HepG2 (cell line): ENCODE data around the gene CELSR2. TPM values are rescaled to one million over a fixed set of nuclear protein-coding genes. Genes with fewer than 3 reads are reported as not detected.
A peak's percentile ranks its signal among the peaks of the same experiment; 100 is the strongest.

Source experiments
- ARID3A ChIP-seq: IDR thresholded peaks from 2 replicates; pipeline ENCODE4 v1.6.1; 2012; ENCODE audit warnings: low read depth, low read length, improper control_type of control experiment
- CBX5 ChIP-seq: sonication (generic); formaldehyde crosslinking; IDR thresholded peaks from 2 replicates; pipeline ENCODE4 v1.4.0; 2020; ENCODE audit warnings: missing genetic modification reagents, borderline replicate concordance
- ELF1 ChIP-seq: sonication (generic); formaldehyde crosslinking; IDR thresholded peaks from 2 replicates; pipeline ENCODE4 v1.4.0; 2020; ENCODE audit warnings: missing genetic modification reagents
- FOSL1 ChIP-seq: sonication (generic); formaldehyde crosslinking; IDR thresholded peaks from 2 replicates; pipeline ENCODE4 v1.9.0; 2021; ENCODE audit warnings: missing genetic modification reagents, borderline replicate concordance
- HNF1B ChIP-seq: sonication (generic); formaldehyde crosslinking; IDR thresholded peaks from 2 replicates; pipeline ENCODE4 v1.5.1; 2020; ENCODE audit warnings: mild to moderate bottlenecking, moderate library complexity, missing genetic modification reagents
- HNRNPK ChIP-seq: fragments of 200-400 bp; formaldehyde crosslinking; IDR thresholded peaks from 2 replicates; pipeline ENCODE4 v1.6.1; 2018; ENCODE audit warnings: low read length, low read depth, moderate library complexity, mild to moderate bottlenecking; ENCODE audit not compliant: poor library complexity, severe bottlenecking
- IRX3 ChIP-seq: sonication (generic); formaldehyde crosslinking; IDR thresholded peaks from 2 replicates; pipeline ENCODE4 v1.8.1; 2023; ENCODE audit warnings: mild to moderate bottlenecking, low read depth, missing genetic modification reagents, borderline replicate concordance
- JUND ChIP-seq: sonication (generic); formaldehyde crosslinking; IDR thresholded peaks from 2 replicates; pipeline ENCODE4 v1.8.0; 2022; ENCODE audit warnings: mild to moderate bottlenecking, missing genetic modification reagents
- MIER2 ChIP-seq: IDR thresholded peaks from 2 replicates; pipeline ENCODE4 v1.6.1; 2016; ENCODE audit warnings: missing biosample characterization, missing genetic modification reagents
- MLLT10 ChIP-seq: sonication (generic); formaldehyde crosslinking; IDR thresholded peaks from 2 replicates; pipeline ENCODE4 v1.4.0; 2020; ENCODE audit warnings: missing genetic modification reagents
- MYC ChIP-seq: sonication (generic); formaldehyde crosslinking; IDR thresholded peaks from 2 replicates; pipeline ENCODE4 v1.9.0; 2021; ENCODE audit warnings: missing genetic modification reagents, borderline replicate concordance
- NBN ChIP-seq: fragments of 450-650 bp; conservative IDR thresholded peaks from 2 replicates; pipeline ENCODE4 v1.6.1; 2017
- STAT5B ChIP-seq: sonication (generic); formaldehyde crosslinking; IDR thresholded peaks from 2 replicates; pipeline ENCODE4 v1.4.0; 2020; ENCODE audit warnings: missing genetic modification reagents
- TBX3 ChIP-seq: fragments of 450-650 bp; IDR thresholded peaks from 2 replicates; pipeline ENCODE4 v1.6.1; 2017; ENCODE audit warnings: antibody characterized with exemption, mild to moderate bottlenecking, inconsistent platforms, borderline replicate concordance
- WIZ ChIP-seq: sonication (generic); formaldehyde crosslinking; IDR thresholded peaks from 2 replicates; pipeline ENCODE4 v1.5.1; 2020; ENCODE audit warnings: mild to moderate bottlenecking, missing genetic modification reagents
- ZEB1 ChIP-seq: IDR thresholded peaks from 2 replicates; pipeline ENCODE4 v1.6.1; 2012; ENCODE audit warnings: mild to moderate bottlenecking, low read depth, inconsistent platforms; ENCODE audit not compliant: insufficient replicate concordance
- ZKSCAN1 ChIP-seq: fragments of 150-350 bp; IDR thresholded peaks from 2 replicates; pipeline ENCODE4 v1.6.1; 2014; ENCODE audit warnings: low read length
- ZNF235 ChIP-seq: sonication (generic); formaldehyde crosslinking; IDR thresholded peaks from 2 replicates; pipeline ENCODE4 v1.8.1; 2023; ENCODE audit warnings: mild to moderate bottlenecking, missing genetic modification reagents, borderline replicate concordance
- ZNF607 ChIP-seq: sonication (generic); formaldehyde crosslinking; IDR thresholded peaks from 2 replicates; pipeline ENCODE4 v1.5.1; 2020; ENCODE audit warnings: missing genetic modification reagents, mild to moderate bottlenecking, borderline replicate concordance
- ZNF709 ChIP-seq: sonication (generic); formaldehyde crosslinking; IDR thresholded peaks from 2 replicates; pipeline ENCODE4 v1.5.0; 2020; ENCODE audit warnings: mild to moderate bottlenecking, missing genetic modification reagents
- ZNF773 ChIP-seq: sonication (generic); formaldehyde crosslinking; IDR thresholded peaks from 2 replicates; pipeline ENCODE4 v1.4.0; 2020; ENCODE audit warnings: missing genetic modification reagents, borderline replicate concordance
- ZNF775 ChIP-seq: sonication (generic); formaldehyde crosslinking; IDR thresholded peaks from 2 replicates; pipeline ENCODE4 v1.4.0; 2020; ENCODE audit warnings: missing genetic modification reagents, mild to moderate bottlenecking, moderate library complexity, borderline replicate concordance
- polyA plus RNA-seq, 8 experiments: library from polyadenylated mRNA; depleted of rRNA in 3 of 8; stranded (reverse) in 7 of 8; unstranded in 1 of 8; fragments of >200 nt; fragmentation: Illumina TruSeq in 4 of 8; extraction: Trizol in 4 of 8; gene quantifications; 2 replicates each; pipeline versions ENCODE4 v1.2.1 to v1.2.3, GENCODE V29; 2011 to 2016; ENCODE audit warnings: low read depth in 4 of 8, missing spikeins in 1 of 8, mixed read lengths in 1 of 8; ENCODE audit not compliant: insufficient read depth in 1 of 8
- total RNA-seq, 5 experiments: library from RNA; depleted of rRNA; stranded (reverse); fragments of >200 nt; fragmentation: Illumina TruSeq; extraction: Trizol; gene quantifications; 2 replicates each; pipeline ENCODE4 v1.2.3, GENCODE V29; 2016; ENCODE audit warnings: low read depth in 1 of 5
- TF ChIP-seq, protein P1 (sequence below): IDR thresholded peaks from 2 replicates; pipeline ENCODE4 v1.6.1; 2016; ENCODE audit warnings: low read depth, borderline replicate concordance
- TF ChIP-seq, protein P2 (sequence below): sonication (generic); formaldehyde crosslinking; IDR thresholded peaks from 2 replicates; pipeline ENCODE4 v1.8.1; 2023; ENCODE audit warnings: missing genetic modification reagents, mild to moderate bottlenecking, borderline replicate concordance
- TF ChIP-seq, protein P3 (sequence below): sonication (generic); formaldehyde crosslinking; IDR thresholded peaks from 2 replicates; pipeline ENCODE4 v1.4.0; 2020; ENCODE audit warnings: missing genetic modification reagents

The CELSR2 gene
- total and polyA plus RNA-seq, 2 of the 13 experiments (the other 11 are each of a cell fraction or from before 2014, with no cell fraction given): 4.0 to 6.6 TPM

DNA sequence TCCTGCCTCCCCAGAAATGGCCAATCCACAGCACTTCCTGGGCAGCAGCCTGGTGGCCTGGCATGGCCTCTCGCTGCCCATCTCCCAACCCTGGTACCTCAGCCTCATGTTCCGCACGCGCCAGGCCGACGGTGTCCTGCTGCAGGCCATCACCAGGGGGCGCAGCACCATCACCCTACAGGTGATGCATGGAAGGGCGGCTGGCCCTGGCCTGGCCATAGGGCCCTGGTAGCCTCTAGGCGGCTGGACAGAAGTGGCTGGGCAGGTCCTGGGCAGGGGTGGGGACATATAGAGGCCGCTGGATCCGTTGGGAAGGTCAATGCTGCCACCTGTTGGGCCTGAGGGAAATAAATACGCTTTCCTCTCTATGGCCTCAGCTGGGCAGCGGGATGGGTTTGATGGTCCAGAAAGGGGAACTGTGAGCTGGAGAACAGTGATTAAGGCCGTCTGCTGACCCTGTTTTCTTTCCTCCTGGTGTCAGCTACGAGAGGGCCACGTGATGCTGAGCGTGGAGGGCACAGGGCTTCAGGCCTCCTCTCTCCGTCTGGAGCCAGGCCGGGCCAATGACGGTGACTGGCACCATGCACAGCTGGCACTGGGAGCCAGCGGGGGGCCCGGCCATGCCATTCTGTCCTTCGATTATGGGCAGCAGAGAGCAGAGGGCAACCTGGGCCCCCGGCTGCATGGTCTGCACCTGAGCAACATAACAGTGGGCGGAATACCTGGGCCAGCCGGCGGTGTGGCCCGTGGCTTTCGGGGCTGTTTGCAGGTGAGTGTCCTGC, 14.4 kb downstream of the CELSR2 start (continued):
- TF ChIP-seq ZNF709: peak; percentile 54; the same call in 1 of the 2 replicates
- TF ChIP-seq MYC (CRISPR knock-in tag): peak; percentile 91
- TF ChIP-seq, protein P1, sequence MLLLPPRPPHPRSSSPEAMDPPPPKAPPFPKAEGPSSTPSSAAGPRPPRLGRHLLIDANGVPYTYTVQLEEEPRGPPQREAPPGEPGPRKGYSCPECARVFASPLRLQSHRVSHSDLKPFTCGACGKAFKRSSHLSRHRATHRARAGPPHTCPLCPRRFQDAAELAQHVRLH (CRISPR knock-in tag): peak; percentile 92
- TF ChIP-seq HNF1B (CRISPR knock-in tag): peak; percentile 95
- peak; percentile 80 for TF ChIP-seq MIER2
- no peak for TF ChIP-seq MLLT10 (CRISPR knock-in tag)
- no peak for TF ChIP-seq ZNF773 (CRISPR knock-in tag)
- TF ChIP-seq ZNF607 (CRISPR knock-in tag): no peak
- TF ChIP-seq ZNF235 (CRISPR knock-in tag): no peak
- TF ChIP-seq ZEB1: peak; percentile 39
- TF ChIP-seq NBN: no peak
- TF ChIP-seq WIZ (CRISPR knock-in tag): 0 out of 2 replicates have a peak, but pooled peaks have one; percentile 53
- TF ChIP-seq, protein P2, sequence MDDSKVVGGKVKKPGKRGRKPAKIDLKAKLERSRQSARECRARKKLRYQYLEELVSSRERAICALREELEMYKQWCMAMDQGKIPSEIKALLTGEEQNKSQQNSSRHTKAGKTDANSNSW (CRISPR knock-in tag): no peak
- no peak for TF ChIP-seq ZNF775 (CRISPR knock-in tag)
- TF ChIP-seq CBX5 (CRISPR knock-in tag): peak; percentile 93; the same call in 1 of the 2 replicates
- TF ChIP-seq ZKSCAN1: 0 out of 2 replicates have a peak, but pooled peaks have one; percentile 48
- TF ChIP-seq STAT5B (CRISPR knock-in tag): no peak
- no peak for TF ChIP-seq TBX3
- peak; percentile 75; the same call in 1 of the 2 replicates for TF ChIP-seq ARID3A
- TF ChIP-seq ELF1: peak; percentile 63
- TF ChIP-seq HNRNPK: no peak
- TF ChIP-seq, protein P3, sequence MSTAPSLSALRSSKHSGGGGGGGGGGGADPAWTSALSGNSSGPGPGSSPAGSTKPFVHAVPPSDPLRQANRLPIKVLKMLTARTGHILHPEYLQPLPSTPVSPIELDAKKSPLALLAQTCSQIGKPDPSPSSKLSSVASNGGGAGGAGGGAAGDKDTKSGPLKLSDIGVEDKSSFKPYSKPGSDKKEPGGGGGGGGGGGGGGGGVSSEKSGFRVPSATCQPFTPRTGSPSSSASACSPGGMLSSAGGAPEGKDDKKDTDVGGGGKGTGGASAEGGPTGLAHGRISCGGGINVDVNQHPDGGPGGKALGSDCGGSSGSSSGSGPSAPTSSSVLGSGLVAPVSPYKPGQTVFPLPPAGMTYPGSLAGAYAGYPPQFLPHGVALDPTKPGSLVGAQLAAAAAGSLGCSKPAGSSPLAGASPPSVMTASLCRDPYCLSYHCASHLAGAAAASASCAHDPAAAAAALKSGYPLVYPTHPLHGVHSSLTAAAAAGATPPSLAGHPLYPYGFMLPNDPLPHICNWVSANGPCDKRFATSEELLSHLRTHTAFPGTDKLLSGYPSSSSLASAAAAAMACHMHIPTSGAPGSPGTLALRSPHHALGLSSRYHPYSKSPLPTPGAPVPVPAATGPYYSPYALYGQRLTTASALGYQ (CRISPR knock-in tag): no peak; the same call in 1 of the 2 replicates
- no peak for TF ChIP-seq IRX3 (CRISPR knock-in tag)
- TF ChIP-seq JUND: peak; percentile 69; the same call in 1 of the 2 replicates
- no peak for TF ChIP-seq FOSL1 (CRISPR knock-in tag)
